Stimulated activated CD8-positive, alpha-beta memory T cell treated with anti-CD3 and anti-CD28 coated beads, Interleukin-4, amount 100 ng/mL, for 4 hours (primary cell): Measurements from ENCODE around the gene AKAP8L.
"Not testable (repeated sequence)": the region's sequence is repeated elsewhere in the genome, so short reads cannot be mapped to it uniquely, and the experiment has no call there.

Experiments
- DNase-seq, 2 donors: peaks; one replicate each; pipeline ENCODE4 v3.0.0-alpha.2; 2020; ENCODE audit warnings: low read depth in 2 of 2, low spot score in 1 of 2

AKAP8L gene

GRCh38 chr19:15360015-15360414, 58.8 kb downstream of the AKAP8L start:
- DNase-seq: not testable (repeated sequence)

GRCh38 chr19:15358918-15359317, 59.9 kb downstream of the AKAP8L start:
- no peak for DNase-seq

GRCh38 chr19:15357906-15358305, 60.9 kb downstream of the AKAP8L start:
- no peak for DNase-seq

GRCh38 chr19:15354566-15355296, 64.1 kb downstream of the AKAP8L start:
- DNase-seq: no peak

- DNase-seq: no peak
These were observed 64.9 kb downstream of the AKAP8L start for GRCh38 chr19:15353908-15354307.

DNA sequence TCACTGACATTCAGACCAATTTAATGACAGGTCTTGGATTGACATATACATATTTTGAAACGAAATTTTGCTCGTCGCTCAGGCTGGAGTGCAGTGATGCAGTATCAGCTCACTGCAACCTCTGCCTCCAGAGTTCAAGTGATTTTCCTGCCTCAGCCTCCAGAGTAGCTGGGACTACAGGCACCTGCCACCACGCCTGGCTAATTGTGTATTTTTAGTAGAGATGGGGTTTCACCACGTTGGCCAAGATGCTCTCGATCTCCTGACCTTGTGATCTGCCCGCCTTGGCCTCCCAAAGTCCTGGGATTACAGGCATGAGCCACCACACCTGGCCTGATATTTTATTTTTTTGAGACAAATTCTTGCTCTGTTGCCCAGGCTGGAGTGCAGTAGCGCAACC, 66.3 kb downstream of the AKAP8L start:
- not testable (repeated sequence) for DNase-seq

GRCh38 chr19:15341328-15341727, 77.5 kb downstream of the AKAP8L start:
- not testable (repeated sequence) for DNase-seq

DNA sequence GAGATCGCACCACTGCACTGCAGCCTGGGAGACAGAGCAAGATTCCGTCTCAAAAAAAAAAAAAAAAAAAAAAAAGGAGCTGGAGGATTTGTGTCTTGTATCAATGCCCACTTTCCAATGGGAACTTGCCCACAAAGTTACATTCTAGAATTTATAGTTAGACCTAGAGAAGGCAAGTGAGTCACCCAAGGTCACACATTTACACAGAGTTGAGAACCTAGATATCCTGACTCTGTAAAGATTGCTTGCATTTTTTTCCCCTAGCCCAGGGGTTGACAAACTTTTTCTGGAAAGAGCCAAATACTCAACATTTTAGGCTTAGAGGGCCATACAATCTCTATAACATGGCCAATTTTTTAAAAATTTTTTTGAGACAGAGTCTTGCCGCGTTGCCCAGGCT, 78.7 kb downstream of the AKAP8L start:
- DNase-seq: no peak

DNA sequence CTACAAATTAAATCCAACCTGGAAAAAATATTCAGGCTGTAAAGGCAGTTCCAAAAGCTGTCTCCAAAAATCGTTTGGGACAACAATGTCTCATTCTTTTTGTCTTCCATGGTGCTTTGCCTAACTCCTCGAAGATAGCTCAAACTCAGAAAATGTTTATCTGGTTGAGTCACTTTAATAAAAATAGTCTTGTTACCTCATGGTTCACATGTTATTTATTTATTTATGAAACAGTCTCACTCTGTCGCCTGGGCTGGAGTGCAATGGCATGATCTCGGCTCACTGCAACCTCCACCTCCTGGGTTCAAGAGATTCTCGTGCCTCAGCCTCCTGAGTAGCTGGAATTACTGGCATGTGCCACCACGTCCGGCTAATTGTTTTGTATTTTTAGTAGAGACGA, 81.6 kb downstream of the AKAP8L start:
- DNase-seq: no peak

GRCh38 chr19:15335992-15336391, 82.8 kb downstream of the AKAP8L start:
- not testable (repeated sequence) for DNase-seq

DNA sequence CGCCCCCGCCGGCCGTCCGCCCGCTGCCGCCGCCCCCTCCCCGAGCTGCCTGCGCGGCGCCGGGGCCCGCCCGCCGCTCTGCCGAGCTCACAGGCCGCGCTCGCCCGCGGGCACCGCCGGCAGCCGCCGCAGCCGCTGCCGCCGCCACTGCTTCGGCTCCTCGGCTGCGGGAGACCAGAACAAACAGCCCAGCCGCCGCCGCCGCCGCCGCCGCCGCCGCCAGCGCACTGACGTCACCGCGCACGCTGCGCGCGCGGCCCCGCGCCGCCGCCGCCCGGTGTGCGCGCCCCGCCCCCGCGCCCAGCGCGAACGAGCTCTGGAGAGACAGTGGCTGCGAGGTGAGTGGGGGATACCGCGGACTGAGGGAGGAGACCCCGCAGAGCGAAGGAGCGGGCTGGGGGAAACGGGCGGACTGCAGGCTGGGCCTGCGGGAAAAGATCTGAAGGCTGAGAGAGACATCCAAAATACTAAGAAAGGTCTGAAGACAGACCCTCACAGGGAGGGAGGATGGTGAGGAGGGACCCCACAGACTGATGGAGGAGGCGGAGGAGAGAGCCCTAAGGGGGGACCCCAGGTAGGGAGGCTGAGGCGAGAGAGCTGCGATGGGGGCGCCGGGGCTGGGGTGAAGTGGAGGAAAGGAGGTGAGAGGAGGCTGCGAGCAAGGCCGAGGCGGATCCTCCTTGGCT, 86.3 kb downstream of the AKAP8L start, which contains the start of gene BRD4:
TSS of gene BRD4 (minus strand) at position 229 of the 686 bp plus-strand sequence. CDS start 59,440 bp downstream, outside the sequence.
- peak; percentile 46 to 52 for DNase-seq

- DNase-seq: peak; percentile 27 to 46
These were observed 87.1 kb downstream of the AKAP8L start for GRCh38 chr19:15331419-15332310.

- peak in 1 of 2 donors; percentile 4 for DNase-seq
These were observed 87.9 kb downstream of the AKAP8L start for GRCh38 chr19:15330801-15331418.
